OCI-M1 (cell line): ENCODE measurements around the gene ARID4B.
A peak's percentile ranks its signal among the peaks of the same experiment; 100 is the strongest.
"Not testable (repeated sequence)": the region's sequence is repeated elsewhere in the genome, so short reads cannot be mapped to it uniquely, and the experiment has no call there.

Experiments used
- DNase-seq: peaks from one replicate; lab custom pipeline; 2025; lab: John Stamatoyannopoulos, UW

Gene ARID4B

DNA sequence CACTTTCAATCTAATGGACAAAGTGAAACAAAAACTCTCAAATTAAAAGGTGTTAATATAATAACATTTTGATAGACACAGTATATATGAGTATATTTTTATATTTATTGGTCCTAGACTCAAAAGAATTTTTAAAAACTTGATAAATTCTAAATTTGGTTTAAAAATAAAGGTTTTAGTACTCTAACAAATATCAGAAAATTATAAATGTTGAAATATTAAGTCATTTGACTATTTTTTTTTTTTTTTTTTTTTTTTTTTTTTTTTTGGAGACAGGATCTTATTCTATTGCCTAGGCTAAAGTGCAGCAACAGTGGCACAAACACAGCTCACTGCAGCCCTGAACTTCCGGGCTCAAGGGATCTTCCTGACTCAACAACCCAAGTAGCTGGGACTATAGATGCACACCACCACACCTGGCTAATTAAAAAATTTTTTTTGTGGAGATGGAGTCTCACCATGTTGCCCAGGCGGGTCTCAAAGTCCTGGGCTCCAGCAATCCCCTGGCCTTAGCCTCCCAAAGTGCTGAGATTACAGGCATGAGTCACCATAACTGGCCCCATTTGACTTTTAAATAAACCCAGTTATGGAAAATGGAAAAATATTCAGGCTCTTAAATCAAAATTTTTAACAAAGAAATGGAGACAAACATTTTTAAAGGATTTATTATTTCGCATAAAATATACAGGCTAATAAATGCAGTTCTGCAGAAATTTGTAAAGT lies 106.2 kb downstream of the ARID4B start:
- DNase-seq = no peak

DNA sequence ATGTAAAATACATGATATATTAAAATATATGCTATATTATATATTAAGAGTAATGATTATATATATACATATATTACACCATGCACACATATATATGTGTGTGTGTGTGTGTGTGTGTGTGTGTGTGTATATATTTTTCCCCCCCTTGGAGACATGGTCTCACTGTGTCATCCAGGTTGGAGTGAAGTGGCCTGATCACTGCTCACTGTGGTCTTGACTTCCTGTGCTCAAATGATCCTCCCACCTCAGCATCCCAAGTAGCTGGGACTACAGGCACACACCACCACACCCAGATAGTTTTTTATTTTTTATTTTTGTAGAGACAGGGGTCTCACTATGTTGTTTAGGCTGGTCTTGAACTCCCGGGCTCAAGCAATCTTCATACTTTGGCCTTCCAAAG lies 112.5 kb downstream of the ARID4B start:
- DNase-seq = no peak

- not testable (repeated sequence) for DNase-seq
These were observed 113.0 kb downstream of the ARID4B start for GRCh38 chr1:235214962-235215361.

- DNase-seq = no peak
These were observed 114.2 kb downstream of the ARID4B start for GRCh38 chr1:235213752-235214151.

DNA sequence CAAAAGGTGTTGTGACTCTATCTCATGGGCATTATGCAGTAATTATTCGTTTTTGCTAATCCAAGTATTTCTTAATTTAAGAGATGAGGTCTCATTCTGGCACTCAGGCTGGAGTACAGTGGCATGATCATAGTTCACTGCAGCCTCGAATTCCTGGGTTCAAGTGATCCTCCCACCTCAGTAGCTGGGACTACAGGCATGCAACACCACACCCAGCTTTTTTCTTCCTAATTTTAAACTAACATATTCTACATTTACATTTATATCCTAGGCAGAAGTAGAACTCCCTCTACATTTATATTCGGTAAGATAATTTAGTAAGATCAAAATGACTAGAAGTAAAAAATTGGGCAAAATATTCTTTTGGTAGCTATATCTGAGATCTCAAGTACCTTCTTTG lies 116.5 kb downstream of the ARID4B start:
- no peak for DNase-seq

- peak; percentile 46 for DNase-seq
These were observed 120.8 kb downstream of the ARID4B start for GRCh38 chr1:235207209-235207565.

- peak; percentile 43 for DNase-seq
These were observed 121.3 kb downstream of the ARID4B start for GRCh38 chr1:235206533-235207208.

DNA sequence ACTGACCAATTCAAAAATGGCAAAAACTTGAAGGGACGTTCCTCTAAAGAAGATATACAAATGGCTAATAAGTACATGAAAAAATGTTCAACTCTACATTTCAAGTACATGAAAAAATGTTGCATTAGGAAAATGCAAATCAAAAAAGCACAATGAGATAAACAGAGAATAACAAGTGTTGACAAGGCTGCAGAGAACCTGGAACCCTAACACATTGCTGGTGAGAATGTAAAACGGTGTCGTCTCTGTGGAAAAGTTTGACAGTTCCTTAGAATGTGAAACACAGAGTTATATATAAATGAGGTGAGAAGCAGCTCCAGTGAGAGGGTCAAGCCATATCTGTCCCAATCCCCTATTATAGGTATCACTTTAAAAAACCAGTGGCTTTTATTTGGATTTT lies 122.3 kb downstream of the ARID4B start:
- no peak for DNase-seq

- DNase-seq = no peak
These were observed 124.6 kb downstream of the ARID4B start for GRCh38 chr1:235203428-235203827.

GRCh38 chr1:235202447-235202846 lies 125.5 kb downstream of the ARID4B start:
- not testable (repeated sequence) for DNase-seq

GRCh38 chr1:235199441-235199840 lies 128.5 kb downstream of the ARID4B start:
- peak; percentile 85 for DNase-seq

GRCh38 chr1:235190431-235190830 lies 137.5 kb downstream of the ARID4B start:
- no peak for DNase-seq

GRCh38 chr1:235187316-235187715 lies 140.7 kb downstream of the ARID4B start:
- DNase-seq = no peak

DNA sequence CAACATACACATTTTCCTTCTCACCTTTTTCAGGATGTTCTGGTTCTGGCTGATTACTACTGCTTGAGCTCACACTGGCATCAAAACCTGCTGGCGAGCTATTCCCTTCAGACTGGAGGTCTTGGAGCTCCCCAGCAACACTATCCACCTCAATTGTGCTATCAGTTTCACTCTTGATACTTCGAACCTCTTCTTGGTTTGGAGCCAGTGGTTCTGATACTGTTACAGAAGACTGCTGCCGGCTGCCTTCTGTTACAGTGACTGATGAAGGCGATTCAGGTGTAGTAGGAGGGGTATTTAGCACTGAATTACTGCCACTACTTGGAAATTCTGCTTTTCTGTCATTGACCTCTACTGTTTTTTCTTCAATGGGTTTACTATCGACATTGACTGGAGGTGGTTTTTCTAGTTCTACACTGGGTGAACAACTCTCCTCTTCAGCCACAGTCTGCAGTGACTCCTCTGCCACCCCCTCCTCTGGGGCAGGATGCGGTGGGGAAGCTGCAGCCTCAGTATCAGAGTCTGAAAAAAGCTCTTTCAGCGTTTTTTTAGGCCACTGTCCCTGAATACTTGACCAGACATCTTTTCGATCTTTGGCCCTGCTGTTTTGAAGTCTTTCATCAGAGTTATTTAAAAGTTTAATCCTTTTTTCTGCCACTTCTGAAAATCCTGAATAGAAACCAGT lies 146.3 kb downstream of the ARID4B start:
- DNase-seq = no peak

DNA sequence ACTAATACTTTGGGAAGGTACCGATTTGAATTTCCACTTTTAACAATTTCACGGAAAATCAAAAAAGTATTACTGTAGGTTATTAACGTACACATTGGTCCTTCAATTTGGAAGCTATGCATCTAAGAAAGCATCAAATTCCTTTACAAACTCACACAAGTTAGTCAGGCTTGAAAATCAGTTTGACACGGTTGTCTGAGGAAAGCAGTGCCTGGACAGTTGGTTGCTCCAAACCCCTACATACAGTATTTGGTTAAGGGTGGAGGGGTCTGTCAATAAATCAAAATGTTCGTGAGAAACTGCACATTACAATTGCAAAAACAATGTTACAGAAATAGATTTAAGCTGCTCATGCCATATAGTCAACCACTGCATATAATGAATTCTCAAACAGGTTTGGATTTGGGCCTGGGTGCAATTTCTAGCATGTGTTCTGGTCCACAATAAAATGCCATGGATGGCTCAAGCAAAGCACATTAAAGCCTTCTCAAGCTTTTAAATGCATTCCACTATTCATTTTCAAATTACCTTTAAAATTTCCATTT lies 147.0 kb downstream of the ARID4B start:
- no peak for DNase-seq

DNA sequence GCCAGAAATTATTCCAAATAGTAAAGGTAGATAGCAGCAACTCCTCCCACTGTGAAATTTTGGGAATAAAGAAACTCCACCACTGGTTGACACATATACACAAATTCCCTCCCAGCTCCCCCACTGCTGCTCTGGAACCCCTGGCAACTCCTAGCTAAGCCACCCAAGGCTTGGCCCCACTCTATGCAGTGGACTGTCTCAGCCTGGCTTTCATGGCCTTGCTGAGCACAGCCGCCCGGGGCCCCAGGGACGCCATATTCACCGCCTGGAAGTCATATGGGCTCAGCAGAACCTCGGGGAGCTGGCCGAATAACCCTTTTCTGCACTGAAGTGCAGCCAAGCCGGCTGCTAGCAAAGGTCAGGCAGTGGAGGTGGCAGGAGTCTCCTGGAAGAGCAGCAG lies 151.5 kb downstream of the ARID4B start:
- no peak for DNase-seq

GRCh38 chr1:235169986-235170385 lies 158.0 kb downstream of the ARID4B start:
- DNase-seq = no peak

GRCh38 chr1:235168375-235168774 lies 159.6 kb downstream of the ARID4B start:
- DNase-seq = no peak

- no peak for DNase-seq
These were observed 166.2 kb downstream of the ARID4B start for GRCh38 chr1:235161685-235162327.

GRCh38 chr1:235160957-235161684 lies 166.9 kb downstream of the ARID4B start, which contains the start of gene RBM34:
RBM34 (minus strand) TSS chr1:235161250; CDS start chr1:235161226, 24 bp downstream.
- DNase-seq = peak; percentile 97

GRCh38 chr1:235160383-235160956 lies 167.5 kb downstream of the ARID4B start:
- DNase-seq = peak; percentile 85
